ENCODE data around the gene VSIR. TPM values are rescaled to one million over a fixed set of nuclear protein-coding genes. Genes with fewer than 3 reads are reported as not detected.

Gene VSIR
- total and polyA plus RNA-seq, 9 of the 15 experiments (the other 6 are each of a cell fraction or from before 2014, with no cell fraction given): 0.14 to 20.5 (median 9.3) TPM

DNA sequence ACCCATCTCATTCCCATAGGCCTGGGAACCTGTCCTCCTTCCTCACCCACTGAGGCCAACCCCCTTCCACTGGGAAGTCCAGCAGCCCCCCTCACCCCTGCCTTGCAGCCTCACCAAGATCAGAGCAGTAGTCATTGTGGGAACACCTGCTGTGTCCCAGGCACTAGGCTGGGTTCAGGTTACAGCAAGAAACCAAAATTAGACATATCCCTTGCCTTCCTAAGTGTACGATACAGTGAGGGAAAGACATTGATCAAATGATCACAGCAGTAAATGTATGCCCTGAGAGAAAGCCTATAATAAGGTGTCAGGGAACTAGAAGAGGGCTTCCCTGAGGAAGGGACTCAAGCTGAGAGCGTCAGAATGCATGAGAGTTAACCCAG lies 36.8 kb downstream of the VSIR start:
- H3K9me3 ChIP-seq (replicated peaks; ENCODE audit: control insufficient read depth, insufficient read depth, low read depth, low read length): no peaks in the 10 kb centered on the region
- H4K20me1 ChIP-seq (replicated peaks; ENCODE audit: control insufficient read depth, insufficient read depth, low read length): no peaks in the 10 kb centered on the region
- no peaks in the 10 kb centered on the region for H3K36me3 ChIP-seq (ENCODE audit: control insufficient read depth, insufficient read depth, low read length)
- H3K9me1 ChIP-seq (ENCODE audit: control insufficient read depth, insufficient read depth, low read length): no peaks in the 10 kb centered on the region
- H3K79me2 ChIP-seq (ENCODE audit: control insufficient read depth, insufficient read depth, low read length): no peaks in the 10 kb centered on the region
- no peak for DNase-seq (ENCODE audit: extremely low read depth in 1 of 4, low spot score in 3 of 4)
- H3K4me1 ChIP-seq (replicated peaks in 1 of 2; ENCODE audit: control insufficient read depth in 2 of 2, insufficient read depth in 2 of 2, low read length in 2 of 2): peaks cover 0 to 31% of the 10 kb centered on the region in 2 experiments; a peak in 3 of 5 replicates
- H3K4me2 ChIP-seq (ENCODE audit: insufficient read depth, low read length): no peak overlapping the region
- ATAC-seq: no peak
- intact Hi-C loops (cut with micrococcal nuclease) (no loop called here), in situ Hi-C loops (cut with MboI) (no loop called here)
- no peak overlapping the region for H3K4me3 ChIP-seq
- H2AFZ ChIP-seq (ENCODE audit: low read depth, low read length): peak overlapping the region; percentile 25; the same call in 1 of the 2 replicates
- CTCF ChIA-PET (ENCODE audit: low intra/inter-chr PET ratio): no interaction called here
- 48% methylated on average over 2 of the region's 2 CpGs for WGBS (ENCODE audit: insufficient coverage, low coverage, missing lambda C conversion rate)
- H3K9ac ChIP-seq (ENCODE audit: insufficient read depth in 1 of 2, low read depth in 2 of 2, low read length in 2 of 2): peak overlapping the region in 1 of 2 experiments; percentile 38; a peak in 1 of 4 replicates
- no peak overlapping the region for H3K27ac ChIP-seq (ENCODE audit: extremely low read depth, low read depth, low read length)
- H3K27me3 ChIP-seq (ENCODE audit: control insufficient read depth in 2 of 2, insufficient read depth in 2 of 2, low read length in 2 of 2): no peaks in the 10 kb centered on the region; a peak in 1 of 5 replicates
- FAIRE-seq: no peak
- POLR2A ChIA-PET: interaction anchor here (0.7 to 1.8 kb wide), 2 partner anchors 8 to 10 kb away, joined by 3 to 5 read pairs; no protein-coding TSS in a partner anchor
- BruUV-seq (replicated peaks): no TSS peak
- TF ChIP-seq, protein P1, sequence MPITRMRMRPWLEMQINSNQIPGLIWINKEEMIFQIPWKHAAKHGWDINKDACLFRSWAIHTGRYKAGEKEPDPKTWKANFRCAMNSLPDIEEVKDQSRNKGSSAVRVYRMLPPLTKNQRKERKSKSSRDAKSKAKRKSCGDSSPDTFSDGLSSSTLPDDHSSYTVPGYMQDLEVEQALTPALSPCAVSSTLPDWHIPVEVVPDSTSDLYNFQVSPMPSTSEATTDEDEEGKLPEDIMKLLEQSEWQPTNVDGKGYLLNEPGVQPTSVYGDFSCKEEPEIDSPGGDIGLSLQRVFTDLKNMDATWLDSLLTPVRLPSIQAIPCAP (CRISPR knock-in tag; IDR thresholded peaks at IDR 0.05; ENCODE audit: borderline replicate concordance): no peak
- TF ChIP-seq PHTF2 (CRISPR knock-in tag; IDR thresholded peaks at IDR 0.05) (no peak), PHF20 (IDR thresholded peaks at IDR 0.05; ENCODE audit: partially characterized antibody) (no peak), MEF2A (IDR thresholded peaks at IDR 0.05; ENCODE audit: control insufficient read depth, low read depth, low read length) (no peak), ARID2 (IDR thresholded peaks at IDR 0.05) (no peak), MCM3 (IDR thresholded peaks at IDR 0.05) (no peak), HDGF (IDR thresholded peaks at IDR 0.05) (no peak), SMARCA5 (IDR thresholded peaks at IDR 0.05) (no peak), ATF3 (IDR thresholded peaks at IDR 0.05) (no peak), ATF3 (CRISPR knock-in tag; conservative IDR thresholded peaks at IDR 0.05) (no peak), PHF21A (IDR thresholded peaks at IDR 0.05; ENCODE audit: borderline replicate concordance, low read depth) (no peak), NONO (IDR thresholded peaks at IDR 0.05; ENCODE audit: low read depth in 2 of 2, low read length in 1 of 2) (no peak), ZNF655 (CRISPR knock-in tag; IDR thresholded peaks at IDR 0.05) (no peak), CC2D1A (IDR thresholded peaks at IDR 0.05) (no peak), HLTF (IDR thresholded peaks at IDR 0.05) (no peak), CEBPB (tag; IDR thresholded peaks at IDR 0.05) (no peak), SRSF9 (IDR thresholded peaks at IDR 0.05; ENCODE audit: borderline replicate concordance, low read depth, low read length) (no peak)
- TF ChIP-seq, protein P2, sequence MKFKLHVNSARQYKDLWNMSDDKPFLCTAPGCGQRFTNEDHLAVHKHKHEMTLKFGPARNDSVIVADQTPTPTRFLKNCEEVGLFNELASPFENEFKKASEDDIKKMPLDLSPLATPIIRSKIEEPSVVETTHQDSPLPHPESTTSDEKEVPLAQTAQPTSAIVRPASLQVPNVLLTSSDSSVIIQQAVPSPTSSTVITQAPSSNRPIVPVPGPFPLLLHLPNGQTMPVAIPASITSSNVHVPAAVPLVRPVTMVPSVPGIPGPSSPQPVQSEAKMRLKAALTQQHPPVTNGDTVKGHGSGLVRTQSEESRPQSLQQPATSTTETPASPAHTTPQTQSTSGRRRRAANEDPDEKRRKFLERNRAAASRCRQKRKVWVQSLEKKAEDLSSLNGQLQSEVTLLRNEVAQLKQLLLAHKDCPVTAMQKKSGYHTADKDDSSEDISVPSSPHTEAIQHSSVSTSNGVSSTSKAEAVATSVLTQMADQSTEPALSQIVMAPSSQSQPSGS (CRISPR knock-in tag; IDR thresholded peaks at IDR 0.05): no peak
- TF ChIP-seq, protein P3, sequence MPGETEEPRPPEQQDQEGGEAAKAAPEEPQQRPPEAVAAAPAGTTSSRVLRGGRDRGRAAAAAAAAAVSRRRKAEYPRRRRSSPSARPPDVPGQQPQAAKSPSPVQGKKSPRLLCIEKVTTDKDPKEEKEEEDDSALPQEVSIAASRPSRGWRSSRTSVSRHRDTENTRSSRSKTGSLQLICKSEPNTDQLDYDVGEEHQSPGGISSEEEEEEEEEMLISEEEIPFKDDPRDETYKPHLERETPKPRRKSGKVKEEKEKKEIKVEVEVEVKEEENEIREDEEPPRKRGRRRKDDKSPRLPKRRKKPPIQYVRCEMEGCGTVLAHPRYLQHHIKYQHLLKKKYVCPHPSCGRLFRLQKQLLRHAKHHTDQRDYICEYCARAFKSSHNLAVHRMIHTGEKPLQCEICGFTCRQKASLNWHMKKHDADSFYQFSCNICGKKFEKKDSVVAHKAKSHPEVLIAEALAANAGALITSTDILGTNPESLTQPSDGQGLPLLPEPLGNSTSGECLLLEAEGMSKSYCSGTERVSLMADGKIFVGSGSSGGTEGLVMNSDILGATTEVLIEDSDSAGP (CRISPR knock-in tag; IDR thresholded peaks at IDR 0.05): no peak
